A673 (cell line): ENCODE results near the gene ZNF219. TPM values are rescaled to one million over a fixed set of nuclear protein-coding genes. Genes with fewer than 3 reads are reported as not detected.

ENCODE experiments used
- BruUV-seq: library from RNA; stranded (reverse); fragments of 400-500 nt; replicated peaks from 2 replicates; lab custom pipeline; 2021; lab: Mats Ljungman, UMichigan
- CTCF ChIA-PET: fragments of 300-600 bp; sonication (Branson Sonifier 250); formaldehyde crosslinking; loops from one replicate; lab custom pipeline; 2022; ENCODE audit warnings: antibody characterized with exemption; lab: Charles Lee
- POLR2A ChIA-PET: fragments of 300-600 bp; sonication (Branson Sonifier 250); formaldehyde crosslinking; loops from one replicate; lab custom pipeline; 2022; ENCODE audit warnings: antibody characterized with exemption; ENCODE audit not compliant: low non-redundant PET; lab: Charles Lee
- DNase-seq: peaks from one replicate; pipeline ENCODE4 v3.0.0-alpha.2; 2015; ENCODE audit warnings: low spot score
- H3K27ac ChIP-seq: fragments of 200-600 bp; sonication (generic); 2 replicates; pipeline ENCODE4 v1.5.1; 2016; ENCODE audit warnings: mixed run types, low read depth, mild to moderate bottlenecking, mixed read lengths, antibody characterized with exemption, low read length; ENCODE audit not compliant: poor library complexity, severe bottlenecking
- H3K27me3 ChIP-seq: fragments of 200-600 bp; sonication (generic); replicated peaks from 2 replicates; pipeline ENCODE4 v1.6.1; 2017; ENCODE audit warnings: mixed run types, low read depth, mild to moderate bottlenecking, mixed read lengths, antibody characterized with exemption, low read length; ENCODE audit not compliant: insufficient read depth, poor library complexity
- H3K36me3 ChIP-seq: fragments of 200-600 bp; sonication (generic); 2 replicates; pipeline ENCODE4 v1.6.1; 2016; ENCODE audit warnings: mixed run types, mild to moderate bottlenecking, mixed read lengths, antibody characterized with exemption, low read length; ENCODE audit not compliant: insufficient read depth, poor library complexity, severe bottlenecking
- H3K4me1 ChIP-seq: fragments of 200-600 bp; sonication (generic); 2 replicates; pipeline ENCODE4 v1.6.1; 2017; ENCODE audit warnings: mixed run types, mild to moderate bottlenecking, mixed read lengths, antibody characterized with exemption, low read length; ENCODE audit not compliant: insufficient read depth, poor library complexity, severe bottlenecking
- H3K4me3 ChIP-seq: fragments of 200-600 bp; sonication (generic); 2 replicates; pipeline ENCODE4 v1.5.1; 2016; ENCODE audit warnings: low read depth, mixed run types, mild to moderate bottlenecking, mixed read lengths, low read length; ENCODE audit not compliant: poor library complexity, severe bottlenecking
- H3K9me3 ChIP-seq: fragments of 200-600 bp; sonication (generic); 2 replicates; pipeline ENCODE4 v1.6.1; 2016; ENCODE audit warnings: mixed run types, low read depth, mild to moderate bottlenecking, mixed read lengths, antibody characterized with exemption, low read length; ENCODE audit not compliant: poor library complexity, severe bottlenecking
- EZH2 ChIP-seq: fragments of 200-600 bp; sonication (generic); IDR thresholded peaks from 2 replicates; pipeline ENCODE4 v1.6.1; 2017; ENCODE audit warnings: borderline replicate concordance, low read depth, mild to moderate bottlenecking, mixed read lengths, antibody characterized with exemption, low read length; ENCODE audit not compliant: poor library complexity, severe bottlenecking
- intact Hi-C: fragments of 100-400 bp; cut with micrococcal nuclease; formaldehyde crosslinking; loops from one replicate; pipeline ENCODE4 v1.10.0; 2022; ENCODE audit not compliant: unreplicated experiment
- total RNA-seq: library from RNA; stranded (reverse); gene quantifications from 2 replicates; pipeline ENCODE4 v1.2.3, GENCODE V29; 2021
- TF ChIP-seq, protein P1 (sequence below): fragments of 300-800, 200-600 bp; sonication (generic); conservative IDR thresholded peaks from 2 replicates; pipeline ENCODE4 v1.5.1; 2017; ENCODE audit warnings: low read depth, mild to moderate bottlenecking, antibody characterized with exemption, low read length, moderate library complexity, mixed read lengths

ZNF219 gene
- total RNA-seq, 1 experiment from 2014 or later: 84.6 TPM

DNA sequence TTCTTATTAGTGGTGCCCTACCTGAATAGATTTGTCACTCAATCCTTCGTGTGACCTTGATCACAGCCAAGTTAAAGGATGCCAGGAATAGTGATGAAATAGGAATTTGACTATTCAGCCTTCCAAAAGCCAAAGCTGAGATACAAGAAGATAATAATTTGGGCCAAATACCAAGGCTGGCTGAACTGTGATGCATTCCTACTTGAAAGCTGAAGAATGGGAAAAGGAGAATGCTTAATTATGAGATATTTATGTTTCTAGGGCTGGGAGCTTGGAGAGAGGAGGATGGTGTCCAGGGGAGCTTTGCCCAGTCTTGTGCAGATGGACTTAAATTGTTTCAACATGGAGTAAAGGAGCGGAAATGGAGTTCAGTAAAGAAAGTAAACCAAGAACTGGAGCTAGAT lies 51.1 kb downstream of the ZNF219 start:
- no peaks in the 10 kb centered on the region for H3K36me3 ChIP-seq
- H3K27ac ChIP-seq: no peak overlapping the region
- DNase-seq: no peak
- no peaks in the 10 kb centered on the region for H3K4me1 ChIP-seq
- H3K27me3 ChIP-seq: no peaks in the 10 kb centered on the region
- POLR2A ChIA-PET: no interaction called here
- TF ChIP-seq, protein P1, sequence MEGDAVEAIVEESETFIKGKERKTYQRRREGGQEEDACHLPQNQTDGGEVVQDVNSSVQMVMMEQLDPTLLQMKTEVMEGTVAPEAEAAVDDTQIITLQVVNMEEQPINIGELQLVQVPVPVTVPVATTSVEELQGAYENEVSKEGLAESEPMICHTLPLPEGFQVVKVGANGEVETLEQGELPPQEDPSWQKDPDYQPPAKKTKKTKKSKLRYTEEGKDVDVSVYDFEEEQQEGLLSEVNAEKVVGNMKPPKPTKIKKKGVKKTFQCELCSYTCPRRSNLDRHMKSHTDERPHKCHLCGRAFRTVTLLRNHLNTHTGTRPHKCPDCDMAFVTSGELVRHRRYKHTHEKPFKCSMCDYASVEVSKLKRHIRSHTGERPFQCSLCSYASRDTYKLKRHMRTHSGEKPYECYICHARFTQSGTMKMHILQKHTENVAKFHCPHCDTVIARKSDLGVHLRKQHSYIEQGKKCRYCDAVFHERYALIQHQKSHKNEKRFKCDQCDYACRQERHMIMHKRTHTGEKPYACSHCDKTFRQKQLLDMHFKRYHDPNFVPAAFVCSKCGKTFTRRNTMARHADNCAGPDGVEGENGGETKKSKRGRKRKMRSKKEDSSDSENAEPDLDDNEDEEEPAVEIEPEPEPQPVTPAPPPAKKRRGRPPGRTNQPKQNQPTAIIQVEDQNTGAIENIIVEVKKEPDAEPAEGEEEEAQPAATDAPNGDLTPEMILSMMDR: no peak
- no peak for TF ChIP-seq EZH2
- intact Hi-C loops: no loop called here
- no TSS peak for BruUV-seq
- H3K4me3 ChIP-seq: no peak overlapping the region
- H3K9me3 ChIP-seq: no peaks in the 10 kb centered on the region
- CTCF ChIA-PET: no interaction called here

DNA sequence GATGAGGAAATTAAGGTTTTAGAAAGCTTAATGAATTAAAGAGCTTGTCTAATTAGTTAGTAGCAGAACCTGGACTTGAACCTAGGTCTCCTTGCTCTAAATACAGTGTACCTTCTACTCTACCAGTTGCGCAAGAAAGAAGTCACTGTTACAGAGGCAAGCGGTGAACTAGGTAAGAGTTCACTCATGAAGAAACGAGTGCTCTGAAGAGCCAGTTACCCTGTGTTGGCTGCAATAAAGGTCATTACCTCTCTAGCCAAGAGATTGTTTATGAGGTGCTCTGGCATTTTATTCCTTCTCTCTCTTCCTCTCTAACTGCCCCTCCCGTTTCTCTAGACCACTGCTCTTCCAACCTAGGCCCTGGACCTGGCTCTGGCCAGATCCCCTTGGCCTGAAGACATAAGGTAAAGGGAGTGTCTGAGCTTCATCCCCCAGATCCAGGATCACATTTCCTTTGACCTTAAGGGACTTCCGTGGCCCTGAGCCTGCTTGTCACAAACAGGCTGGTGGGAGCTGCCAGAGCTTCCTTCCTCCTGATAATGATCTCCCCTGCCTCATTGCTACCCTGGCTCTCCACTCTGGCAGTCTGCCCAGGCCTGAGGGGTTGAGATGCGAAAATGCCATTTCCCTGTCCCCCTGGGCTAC lies 54.4 kb downstream of the ZNF219 start:
- Histone ChIP-seq H3K4me1 (no peaks in the 10 kb centered on the region), H3K27ac (no peak overlapping the region), H3K27me3 (no peaks in the 10 kb centered on the region), H3K9me3 (no peaks in the 10 kb centered on the region), H3K4me3 (no peak overlapping the region), H3K36me3 (no peaks in the 10 kb centered on the region)
- POLR2A ChIA-PET: no interaction called here
- intact Hi-C loops: no loop called here
- no TSS peak for BruUV-seq
- peak; percentile 10 for DNase-seq
- CTCF ChIA-PET: no interaction called here
- TF ChIP-seq EZH2: no peak
- TF ChIP-seq, protein P1: no peak

DNA sequence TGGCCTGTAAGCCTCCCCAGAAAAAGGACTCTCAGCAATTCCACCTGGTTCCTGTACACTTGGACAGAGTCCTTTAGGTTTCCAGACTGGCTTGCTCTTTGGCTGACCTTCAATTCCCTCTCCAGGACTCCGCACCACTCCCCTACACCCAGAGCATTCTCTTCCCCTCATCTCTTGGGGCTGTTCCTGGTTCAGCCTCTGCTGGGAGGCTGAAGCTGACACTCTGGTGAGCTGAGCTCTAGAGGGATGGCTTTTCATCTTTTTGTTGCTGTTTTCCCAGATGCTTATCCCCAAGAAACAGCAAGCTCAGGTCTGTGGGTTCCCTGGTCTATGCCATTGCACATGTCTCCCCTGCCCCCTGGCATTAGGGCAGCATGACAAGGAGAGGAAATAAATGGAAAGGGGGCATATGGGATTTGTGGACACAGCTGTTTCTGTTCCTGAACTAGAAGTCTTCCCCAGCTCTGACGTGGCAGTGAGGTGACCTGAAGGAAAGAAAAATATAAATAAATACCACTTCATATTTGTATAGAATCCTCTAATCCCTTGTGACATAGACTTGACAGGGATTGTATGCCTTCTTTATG lies 55.0 kb downstream of the ZNF219 start:
- H3K36me3 ChIP-seq: no peaks in the 10 kb centered on the region
- H3K27me3 ChIP-seq: no peaks in the 10 kb centered on the region
- H3K4me3 ChIP-seq: no peak overlapping the region
- TF ChIP-seq EZH2: no peak
- H3K9me3 ChIP-seq: no peaks in the 10 kb centered on the region
- no TSS peak for BruUV-seq
- no peak overlapping the region for H3K27ac ChIP-seq
- H3K4me1 ChIP-seq: no peaks in the 10 kb centered on the region
- intact Hi-C loops: no loop called here
- DNase-seq: no peak
- ChIA-PET CTCF (no interaction called here), POLR2A (no interaction called here)
